Measurements from ENCODE around the gene EIF2AK3.

Gene EIF2AK3

DNA sequence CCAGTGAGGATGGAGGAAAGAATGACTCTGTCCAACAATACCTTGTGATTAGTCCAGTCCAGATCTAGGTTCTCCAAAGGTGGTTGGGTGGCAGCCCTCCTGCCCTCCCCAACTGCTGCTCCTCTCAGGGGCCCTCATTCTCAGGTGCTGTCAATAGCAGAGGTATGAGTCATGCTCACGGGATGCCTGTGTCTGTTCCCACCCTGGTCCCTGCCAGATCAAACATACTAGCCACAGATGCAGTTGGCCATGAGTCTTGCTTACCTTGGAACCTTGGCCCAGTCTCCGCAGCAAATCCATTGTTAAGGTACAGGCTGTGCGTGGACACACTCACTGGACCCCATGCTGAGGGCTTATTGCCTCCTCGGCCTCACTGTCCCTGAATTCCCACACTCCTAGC, 39.3 kb upstream of the EIF2AK3 start:
- no peak overlapping the region for H3K4me3 ChIP-seq (ENCODE audit: control insufficient read depth, low read depth, low read length)
- TF ChIP-seq, protein P1, sequence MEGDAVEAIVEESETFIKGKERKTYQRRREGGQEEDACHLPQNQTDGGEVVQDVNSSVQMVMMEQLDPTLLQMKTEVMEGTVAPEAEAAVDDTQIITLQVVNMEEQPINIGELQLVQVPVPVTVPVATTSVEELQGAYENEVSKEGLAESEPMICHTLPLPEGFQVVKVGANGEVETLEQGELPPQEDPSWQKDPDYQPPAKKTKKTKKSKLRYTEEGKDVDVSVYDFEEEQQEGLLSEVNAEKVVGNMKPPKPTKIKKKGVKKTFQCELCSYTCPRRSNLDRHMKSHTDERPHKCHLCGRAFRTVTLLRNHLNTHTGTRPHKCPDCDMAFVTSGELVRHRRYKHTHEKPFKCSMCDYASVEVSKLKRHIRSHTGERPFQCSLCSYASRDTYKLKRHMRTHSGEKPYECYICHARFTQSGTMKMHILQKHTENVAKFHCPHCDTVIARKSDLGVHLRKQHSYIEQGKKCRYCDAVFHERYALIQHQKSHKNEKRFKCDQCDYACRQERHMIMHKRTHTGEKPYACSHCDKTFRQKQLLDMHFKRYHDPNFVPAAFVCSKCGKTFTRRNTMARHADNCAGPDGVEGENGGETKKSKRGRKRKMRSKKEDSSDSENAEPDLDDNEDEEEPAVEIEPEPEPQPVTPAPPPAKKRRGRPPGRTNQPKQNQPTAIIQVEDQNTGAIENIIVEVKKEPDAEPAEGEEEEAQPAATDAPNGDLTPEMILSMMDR (conservative IDR thresholded peaks at IDR 0.05; ENCODE audit: control insufficient read depth, insufficient read depth, low read depth, low read length): no peak
- no peak for DNase-seq (ENCODE audit: low read depth)

DNA sequence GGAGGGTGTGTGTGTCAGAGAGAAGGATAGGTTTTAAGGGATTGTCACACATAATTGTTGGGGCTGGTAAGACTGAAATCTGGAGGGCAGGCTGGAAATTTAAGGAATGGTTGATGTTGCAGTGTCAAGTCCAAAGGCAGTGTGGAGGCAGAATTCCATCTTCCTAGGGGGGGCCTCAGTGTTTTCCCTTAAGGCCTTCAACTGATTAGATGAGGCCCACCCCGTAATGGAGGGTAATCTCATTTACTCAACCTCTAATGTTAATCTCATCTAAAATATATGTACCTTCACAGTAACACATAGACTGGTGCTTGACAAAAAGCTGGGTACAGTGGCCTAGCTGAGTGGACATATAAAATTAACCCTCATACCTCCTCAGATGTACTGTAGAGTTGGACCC, 33.4 kb upstream of the EIF2AK3 start:
- TF ChIP-seq, protein P1 (conservative IDR thresholded peaks at IDR 0.05; ENCODE audit: control insufficient read depth, insufficient read depth, low read depth, low read length): no peak
- no peak for DNase-seq (ENCODE audit: low read depth)
- H3K4me3 ChIP-seq (ENCODE audit: control insufficient read depth, low read depth, low read length): no peak overlapping the region

DNA sequence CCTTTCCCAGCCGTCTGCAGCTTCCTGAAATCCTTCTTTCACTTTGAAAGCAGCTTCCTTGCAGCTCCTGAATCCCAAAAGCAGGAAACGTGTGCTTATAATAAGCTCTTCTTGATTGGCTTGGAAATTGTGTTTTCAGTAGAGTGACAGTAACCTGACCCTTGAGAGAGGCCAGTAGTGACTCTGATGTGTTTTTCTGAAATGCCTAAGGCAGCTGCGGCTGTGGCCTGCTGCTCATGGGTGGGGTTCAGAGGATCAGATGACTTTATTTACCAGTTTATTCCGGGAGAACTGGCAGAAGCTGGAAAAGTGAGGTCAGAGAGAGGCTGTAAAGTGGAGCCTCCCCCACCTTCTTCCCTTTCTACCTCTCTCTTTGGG, 32.3 kb upstream of the EIF2AK3 start:
- TF ChIP-seq, protein P1 (conservative IDR thresholded peaks at IDR 0.05; ENCODE audit: control insufficient read depth, insufficient read depth, low read depth, low read length): no peak
- H3K4me3 ChIP-seq (ENCODE audit: control insufficient read depth, low read depth, low read length): no peak overlapping the region
- DNase-seq (ENCODE audit: low read depth): peak; percentile 68

DNA sequence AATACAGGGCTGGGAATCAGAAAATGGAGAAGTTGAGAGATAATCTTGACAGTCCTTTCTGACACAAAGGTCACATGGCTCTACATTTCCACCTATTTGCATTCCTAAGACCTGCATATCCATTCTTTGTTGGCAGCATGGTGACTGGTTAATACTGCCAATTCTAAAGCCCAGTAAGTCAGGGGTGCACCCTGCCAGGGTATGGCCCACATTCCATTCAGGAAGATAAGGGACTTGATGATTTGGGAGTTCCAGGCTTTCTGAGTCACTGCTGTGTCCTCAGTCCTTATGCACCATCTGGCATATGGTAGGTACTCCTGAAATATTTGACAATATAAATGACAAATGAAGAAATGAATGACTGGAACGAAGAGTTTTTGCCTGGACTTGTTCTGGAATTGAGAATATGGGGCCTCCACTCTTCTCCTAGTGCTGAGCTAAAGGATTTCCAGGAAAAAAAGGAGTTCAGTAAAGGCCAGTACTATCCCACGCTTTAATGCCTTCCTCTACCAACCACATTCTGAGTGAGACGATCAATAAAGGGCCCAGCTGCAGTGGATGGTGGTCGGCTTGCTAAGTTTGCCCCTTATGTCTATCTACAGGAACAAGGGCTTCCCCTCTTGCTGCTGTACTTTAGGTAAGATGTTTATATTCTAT, 31.7 kb upstream of the EIF2AK3 start:
- DNase-seq (ENCODE audit: low read depth): peak; percentile 7
- TF ChIP-seq, protein P1 (conservative IDR thresholded peaks at IDR 0.05; ENCODE audit: control insufficient read depth, insufficient read depth, low read depth, low read length): no peak
- no peak overlapping the region for H3K4me3 ChIP-seq (ENCODE audit: control insufficient read depth, low read depth, low read length)

DNA sequence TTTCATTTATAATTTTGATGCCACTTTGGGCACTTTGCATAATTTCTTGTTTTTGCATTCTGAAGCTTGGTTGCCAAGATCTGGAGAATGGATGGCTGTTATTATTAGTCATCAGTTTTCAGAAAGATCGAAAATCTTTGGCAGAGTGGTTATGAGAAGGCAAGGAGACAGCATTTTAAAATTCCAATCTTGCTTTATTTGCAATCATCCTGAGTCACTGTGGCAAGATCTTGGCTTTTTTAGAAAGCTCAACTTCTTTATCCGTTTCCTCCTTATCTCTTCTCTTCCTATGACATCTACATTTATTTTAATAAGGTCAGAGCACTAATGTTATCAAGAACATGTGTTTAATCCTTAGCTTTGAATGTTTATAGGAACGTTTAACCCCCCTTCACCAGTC, 31.1 kb upstream of the EIF2AK3 start:
- TF ChIP-seq, protein P1 (conservative IDR thresholded peaks at IDR 0.05; ENCODE audit: control insufficient read depth, insufficient read depth, low read depth, low read length): no peak
- peak; percentile 75 for DNase-seq (ENCODE audit: low read depth)
- H3K4me3 ChIP-seq (ENCODE audit: control insufficient read depth, low read depth, low read length): no peak overlapping the region

DNA sequence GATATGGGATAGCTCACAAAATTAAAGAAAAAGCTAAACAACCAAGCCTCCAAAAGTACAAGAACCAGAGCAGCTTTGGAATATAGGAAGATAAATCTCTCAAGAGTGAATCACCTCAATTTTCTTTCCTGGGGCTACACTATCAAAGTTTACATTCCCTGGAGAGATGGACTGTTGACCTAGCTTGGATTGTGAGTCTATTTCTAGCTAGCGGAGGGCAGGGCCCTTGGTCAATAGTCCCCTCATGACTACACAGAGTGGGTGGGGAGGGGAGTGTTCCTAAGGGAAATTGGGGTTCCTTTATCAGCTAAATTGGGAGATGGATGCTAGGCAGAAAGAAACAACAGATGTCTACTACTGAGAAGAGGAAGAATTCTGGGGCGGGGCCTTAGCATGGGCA, 29.9 kb upstream of the EIF2AK3 start:
- TF ChIP-seq, protein P1 (conservative IDR thresholded peaks at IDR 0.05; ENCODE audit: control insufficient read depth, insufficient read depth, low read depth, low read length): no peak
- DNase-seq (ENCODE audit: low read depth): peak; percentile 36
- no peak overlapping the region for H3K4me3 ChIP-seq (ENCODE audit: control insufficient read depth, low read depth, low read length)

DNA sequence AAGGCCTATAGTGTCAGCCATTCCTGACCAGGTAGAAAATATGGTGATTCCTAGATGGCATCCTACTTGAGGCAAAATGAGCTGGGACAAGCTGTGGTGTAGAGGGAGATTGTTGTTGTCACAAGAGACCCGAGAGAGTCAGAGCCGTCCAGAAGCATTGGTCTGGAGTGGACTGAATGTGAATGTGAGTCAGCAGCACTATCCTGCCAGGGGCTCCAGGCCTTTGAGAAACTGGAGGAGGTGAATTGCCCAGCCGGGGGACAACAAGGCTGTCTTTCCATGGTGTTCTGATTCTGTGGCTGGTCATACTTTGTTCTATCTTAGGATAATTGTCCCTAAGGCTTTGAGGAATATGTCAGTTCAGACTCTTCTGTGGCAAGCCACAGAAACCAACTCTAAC, 29.4 kb upstream of the EIF2AK3 start:
- no peak overlapping the region for H3K4me3 ChIP-seq (ENCODE audit: control insufficient read depth, low read depth, low read length)
- TF ChIP-seq, protein P1 (conservative IDR thresholded peaks at IDR 0.05; ENCODE audit: control insufficient read depth, insufficient read depth, low read depth, low read length): no peak
- DNase-seq (ENCODE audit: low read depth): peak; percentile 68
